Measurements from ENCODE around the gene TMEM220. TPM values are rescaled to one million over a fixed set of nuclear protein-coding genes. Genes with fewer than 3 reads are reported as not detected.

TMEM220 gene
- total and polyA plus RNA-seq, 2 experiments from 2014 or later: 10.5 to 30.0 TPM

DNA sequence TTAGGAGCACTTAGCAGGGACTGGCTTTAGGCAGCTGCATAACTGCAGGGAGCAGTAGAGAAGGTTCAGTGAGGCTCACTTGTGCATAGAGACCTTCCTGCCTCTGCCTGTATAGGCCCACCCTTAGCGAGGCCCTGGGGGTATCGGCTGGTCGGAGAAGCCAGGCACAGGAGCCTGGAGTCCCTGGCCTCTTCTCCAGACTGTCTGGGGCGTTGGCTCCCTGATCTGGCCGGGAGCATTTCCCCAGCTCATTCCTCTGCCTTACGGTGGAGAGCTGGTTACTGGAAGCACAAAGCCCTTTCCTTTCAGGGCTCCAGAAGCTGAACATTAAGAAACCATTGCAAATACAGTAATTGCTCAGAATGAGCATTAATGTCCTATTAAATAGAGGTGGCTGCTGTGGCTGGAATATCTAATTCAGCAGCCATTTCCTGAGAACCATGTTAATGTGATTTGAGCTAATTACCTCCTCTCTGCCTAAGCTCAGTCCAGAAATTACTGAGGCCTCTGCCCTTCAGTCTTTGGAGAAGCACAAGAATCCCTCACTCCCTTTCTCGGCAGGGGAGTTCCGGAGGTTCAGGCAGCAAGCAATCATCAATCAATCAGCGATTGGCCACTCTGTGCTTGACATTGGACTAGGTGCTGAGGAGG, 18.8 kb upstream of the TMEM220 start:
- peak overlapping the region; percentile 27 for H3K27ac ChIP-seq
- no peak for TF ChIP-seq EZH2phosphoT487 (IDR thresholded peaks at IDR 0.05; ENCODE audit: low read depth, severe bottlenecking, unreplicated experiment)
- no peaks in the 10 kb centered on the region for H3K9me3 ChIP-seq (ENCODE audit: low read depth)
- no peaks in the 10 kb centered on the region for H3K36me3 ChIP-seq (replicated peaks; ENCODE audit: insufficient read depth, low read depth)
- peaks cover 8% of the 10 kb centered on the region for H3K4me1 ChIP-seq (ENCODE audit: insufficient read depth)
- no peak for DNase-seq (ENCODE audit: low spot score)
- H4K20me1 ChIP-seq (ENCODE audit: insufficient read depth, poor library complexity, severe bottlenecking): no peaks in the 10 kb centered on the region
- H3K27me3 ChIP-seq: no peaks in the 10 kb centered on the region
- no peak overlapping the region for H3K4me2 ChIP-seq
- no peaks in the 10 kb centered on the region for H3K79me2 ChIP-seq
- H3K9me2 ChIP-seq (replicated peaks; ENCODE audit: insufficient read depth): no peaks in the 10 kb centered on the region
- no peak overlapping the region for H3K4me3 ChIP-seq
- 43% methylated on average over 9 of the region's 9 CpGs for WGBS (ENCODE audit: low lambda C conversion rate, missing lambda C conversion rate)
- H2AFZ ChIP-seq: no peak overlapping the region

GRCh38 chr17:10745231-10745630, 15.4 kb upstream of the TMEM220 start:
- Histone ChIP-seq H3K9me2 (replicated peaks; ENCODE audit: insufficient read depth) (no peaks in the 10 kb centered on the region), H3K79me2 (no peaks in the 10 kb centered on the region), H3K36me3 (replicated peaks; ENCODE audit: insufficient read depth, low read depth) (no peaks in the 10 kb centered on the region), H3K9me3 (ENCODE audit: low read depth) (no peaks in the 10 kb centered on the region), H3K4me2 (peak overlapping the region; percentile 58), H3K4me1 (ENCODE audit: insufficient read depth) (peaks cover 8% of the 10 kb centered on the region), H2AFZ (no peak overlapping the region), H3K27me3 (no peaks in the 10 kb centered on the region), H4K20me1 (ENCODE audit: insufficient read depth, poor library complexity, severe bottlenecking) (no peaks in the 10 kb centered on the region), H3K4me3 (no peak overlapping the region), H3K27ac (peak overlapping the region; percentile 88)
- DNase-seq (ENCODE audit: low spot score): peak; percentile 63
- WGBS (ENCODE audit: low lambda C conversion rate, missing lambda C conversion rate): 39% methylated on average over 6 of the region's 6 CpGs
- TF ChIP-seq EZH2 (IDR thresholded peaks at IDR 0.05; ENCODE audit: borderline replicate concordance) (no peak), CTCF (IDR thresholded peaks at IDR 0.05; ENCODE audit: poor library complexity) (no peak), EZH2phosphoT487 (IDR thresholded peaks at IDR 0.05; ENCODE audit: low read depth, severe bottlenecking, unreplicated experiment) (no peak)

GRCh38 chr17:10744501-10745000, 14.7 kb upstream of the TMEM220 start:
- no peak for DNase-seq (ENCODE audit: low spot score)
- no peaks in the 10 kb centered on the region for H3K36me3 ChIP-seq (replicated peaks; ENCODE audit: insufficient read depth, low read depth)
- peak overlapping the region; percentile 58 for H3K4me2 ChIP-seq
- no peaks in the 10 kb centered on the region for H3K9me3 ChIP-seq (ENCODE audit: low read depth)
- H3K4me1 ChIP-seq (ENCODE audit: insufficient read depth): peaks cover 8% of the 10 kb centered on the region
- no peaks in the 10 kb centered on the region for H4K20me1 ChIP-seq (ENCODE audit: insufficient read depth, poor library complexity, severe bottlenecking)
- no peaks in the 10 kb centered on the region for H3K27me3 ChIP-seq
- no peak overlapping the region for H3K4me3 ChIP-seq
- no peaks in the 10 kb centered on the region for H3K79me2 ChIP-seq
- TF ChIP-seq EZH2phosphoT487 (IDR thresholded peaks at IDR 0.05; ENCODE audit: low read depth, severe bottlenecking, unreplicated experiment): no peak
- TF ChIP-seq CTCF (IDR thresholded peaks at IDR 0.05; ENCODE audit: poor library complexity): no peak
- TF ChIP-seq EZH2 (IDR thresholded peaks at IDR 0.05; ENCODE audit: borderline replicate concordance): no peak
- H3K27ac ChIP-seq: peak overlapping the region; percentile 88
- H2AFZ ChIP-seq: no peak overlapping the region
- H3K9me2 ChIP-seq (replicated peaks; ENCODE audit: insufficient read depth): no peaks in the 10 kb centered on the region
- WGBS (ENCODE audit: low lambda C conversion rate, missing lambda C conversion rate): 19% methylated on average over 6 of the region's 7 CpGs

GRCh38 chr17:10743316-10744009, 13.6 kb upstream of the TMEM220 start:
- DNase-seq (ENCODE audit: low spot score): no peak
- Histone ChIP-seq H2AFZ (no peak overlapping the region), H3K4me2 (no peak overlapping the region), H3K79me2 (no peaks in the 10 kb centered on the region), H3K4me3 (no peak overlapping the region), H4K20me1 (ENCODE audit: insufficient read depth, poor library complexity, severe bottlenecking) (no peaks in the 10 kb centered on the region), H3K27ac (peak overlapping the region; percentile 88), H3K9me3 (ENCODE audit: low read depth) (no peaks in the 10 kb centered on the region), H3K9me2 (replicated peaks; ENCODE audit: insufficient read depth) (no peaks in the 10 kb centered on the region), H3K4me1 (ENCODE audit: insufficient read depth) (peaks cover 4% of the 10 kb centered on the region), H3K36me3 (replicated peaks; ENCODE audit: insufficient read depth, low read depth) (no peaks in the 10 kb centered on the region), H3K27me3 (no peaks in the 10 kb centered on the region)
- 75% methylated on average over 8 of the region's 8 CpGs for WGBS (ENCODE audit: low lambda C conversion rate, missing lambda C conversion rate)
- TF ChIP-seq CTCF (IDR thresholded peaks at IDR 0.05; ENCODE audit: poor library complexity): no peak
- TF ChIP-seq EZH2phosphoT487 (IDR thresholded peaks at IDR 0.05; ENCODE audit: low read depth, severe bottlenecking, unreplicated experiment): no peak
- TF ChIP-seq EZH2 (IDR thresholded peaks at IDR 0.05; ENCODE audit: borderline replicate concordance): no peak

Data from hepatocyte (in vitro differentiated cells).